GM23248 (cell line): ENCODE measurements around the gene LYSMD4.

ENCODE experiments used
- EZH2 ChIP-seq: fragments of 200-600 bp; sonication (generic); IDR thresholded peaks from 2 replicates; pipeline ENCODE4 v1.6.1; 2018; ENCODE audit warnings: antibody characterized with exemption, mild to moderate bottlenecking; ENCODE audit not compliant: insufficient read depth, poor library complexity, severe bottlenecking
- EZH2phosphoT487 ChIP-seq: fragments of 200-600 bp; sonication (generic); IDR thresholded peaks from 2 replicates; pipeline ENCODE4 v1.6.1; 2018; ENCODE audit warnings: antibody characterized with exemption, moderate library complexity, mild to moderate bottlenecking, low read depth; ENCODE audit not compliant: insufficient read depth

GRCh38 chr15:99716540-99717095, 16.6 kb downstream of the LYSMD4 start:
- TF ChIP-seq EZH2phosphoT487 (no peak), EZH2 (no peak)
